VCaP (cell line): Measurements from ENCODE around the gene NIPBL.
"Not testable (repeated sequence)": the region's sequence is repeated elsewhere in the genome, so short reads cannot be mapped to it uniquely, and the experiment has no call there.

Experiments
- H3K27ac ChIP-seq: fragments of 450-650 bp; 2 replicates; pipeline ENCODE4 v1.5.1; 2017
- CTCF ChIP-seq: fragments of 450-650 bp; conservative IDR thresholded peaks from 2 replicates; pipeline ENCODE4 v1.5.1; 2017; ENCODE audit warnings: mild to moderate bottlenecking, moderate library complexity

The NIPBL gene

GRCh38 chr5:36876299-36876964 lies at the start of gene NIPBL:
Gene NIPBL (plus strand): TSS chr5:36876769. CDS start chr5:36953697, 76,928 bp downstream.
- no peak for TF ChIP-seq CTCF
- H3K27ac ChIP-seq = peak within 1 kb of the TSS; percentile 97

GRCh38 chr5:36832274-36832673 lies 44.3 kb upstream of the NIPBL start:
- TF ChIP-seq CTCF = no peak

GRCh38 chr5:36836831-36837230 lies 39.7 kb upstream of the NIPBL start:
- no peak overlapping the region; the same call in 1 of the 2 replicates for H3K27ac ChIP-seq
- TF ChIP-seq CTCF = no peak

More at GRCh38 chr5:36832274-36832673, 44.3 kb upstream of the NIPBL start:
- no peak overlapping the region for H3K27ac ChIP-seq

GRCh38 chr5:36839489-36840476 lies 36.8 kb upstream of the NIPBL start:
- no peak for TF ChIP-seq CTCF
- H3K27ac ChIP-seq = no peak overlapping the region

GRCh38 chr5:36841677-36842076 lies 34.9 kb upstream of the NIPBL start:
- H3K27ac ChIP-seq = no peak overlapping the region
- no peak for TF ChIP-seq CTCF

- no peak overlapping the region for H3K27ac ChIP-seq
- TF ChIP-seq CTCF = no peak
Measured at GRCh38 chr5:36842087-36842486, 34.5 kb upstream of the NIPBL start.

GRCh38 chr5:36844305-36844704 lies 32.3 kb upstream of the NIPBL start:
- H3K27ac ChIP-seq = no peak overlapping the region
- TF ChIP-seq CTCF = no peak

GRCh38 chr5:36848545-36848944 lies 28.0 kb upstream of the NIPBL start:
- not testable (repeated sequence) for H3K27ac ChIP-seq

GRCh38 chr5:36852903-36853302 lies 23.7 kb upstream of the NIPBL start:
- H3K27ac ChIP-seq = not testable (repeated sequence)
